ENCODE results near the gene MROH2B.

GRCh38 chr5:41048986-41049385 is 22.2 kb downstream of the MROH2B start:
- TF ChIP-seq CTCF (IDR thresholded peaks at IDR 0.05) (no peak), POLR2A (IDR thresholded peaks at IDR 0.05) (no peak)

Measured in sigmoid colon (tissue), 3 donors.